GM21423 (cell line): ENCODE measurements around the gene VWA5B1.
"Not testable (repeated sequence)": the region's sequence is repeated elsewhere in the genome, so short reads cannot be mapped to it uniquely, and the experiment has no call there.

Experiments used
- ATAC-seq: cut with Tn5 transposase; IDR thresholded peaks from one replicate; pipeline ENCODE4 v1.9.1; 2021; ENCODE audit warnings: mild to moderate bottlenecking, moderate library complexity; ENCODE audit not compliant: unreplicated experiment

Gene VWA5B1, protein sequence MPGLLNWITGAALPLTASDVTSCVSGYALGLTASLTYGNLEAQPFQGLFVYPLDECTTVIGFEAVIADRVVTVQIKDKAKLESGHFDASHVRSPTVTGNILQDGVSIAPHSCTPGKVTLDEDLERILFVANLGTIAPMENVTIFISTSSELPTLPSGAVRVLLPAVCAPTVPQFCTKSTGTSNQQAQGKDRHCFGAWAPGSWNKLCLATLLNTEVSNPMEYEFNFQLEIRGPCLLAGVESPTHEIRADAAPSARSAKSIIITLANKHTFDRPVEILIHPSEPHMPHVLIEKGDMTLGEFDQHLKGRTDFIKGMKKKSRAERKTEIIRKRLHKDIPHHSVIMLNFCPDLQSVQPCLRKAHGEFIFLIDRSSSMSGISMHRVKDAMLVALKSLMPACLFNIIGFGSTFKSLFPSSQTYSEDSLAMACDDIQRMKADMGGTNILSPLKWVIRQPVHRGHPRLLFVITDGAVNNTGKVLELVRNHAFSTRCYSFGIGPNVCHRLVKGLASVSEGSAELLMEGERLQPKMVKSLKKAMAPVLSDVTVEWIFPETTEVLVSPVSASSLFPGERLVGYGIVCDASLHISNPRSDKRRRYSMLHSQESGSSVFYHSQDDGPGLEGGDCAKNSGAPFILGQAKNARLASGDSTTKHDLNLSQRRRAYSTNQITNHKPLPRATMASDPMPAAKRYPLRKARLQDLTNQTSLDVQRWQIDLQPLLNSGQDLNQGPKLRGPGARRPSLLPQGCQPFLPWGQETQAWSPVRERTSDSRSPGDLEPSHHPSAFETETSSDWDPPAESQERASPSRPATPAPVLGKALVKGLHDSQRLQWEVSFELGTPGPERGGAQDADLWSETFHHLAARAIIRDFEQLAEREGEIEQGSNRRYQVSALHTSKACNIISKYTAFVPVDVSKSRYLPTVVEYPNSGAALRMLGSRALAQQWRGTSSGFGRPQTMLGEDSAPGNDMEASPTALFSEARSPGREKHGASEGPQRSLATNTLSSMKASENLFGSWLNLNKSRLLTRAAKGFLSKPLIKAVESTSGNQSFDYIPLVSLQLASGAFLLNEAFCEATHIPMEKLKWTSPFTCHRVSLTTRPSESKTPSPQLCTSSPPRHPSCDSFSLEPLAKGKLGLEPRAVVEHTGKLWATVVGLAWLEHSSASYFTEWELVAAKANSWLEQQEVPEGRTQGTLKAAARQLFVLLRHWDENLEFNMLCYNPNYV

DNA sequence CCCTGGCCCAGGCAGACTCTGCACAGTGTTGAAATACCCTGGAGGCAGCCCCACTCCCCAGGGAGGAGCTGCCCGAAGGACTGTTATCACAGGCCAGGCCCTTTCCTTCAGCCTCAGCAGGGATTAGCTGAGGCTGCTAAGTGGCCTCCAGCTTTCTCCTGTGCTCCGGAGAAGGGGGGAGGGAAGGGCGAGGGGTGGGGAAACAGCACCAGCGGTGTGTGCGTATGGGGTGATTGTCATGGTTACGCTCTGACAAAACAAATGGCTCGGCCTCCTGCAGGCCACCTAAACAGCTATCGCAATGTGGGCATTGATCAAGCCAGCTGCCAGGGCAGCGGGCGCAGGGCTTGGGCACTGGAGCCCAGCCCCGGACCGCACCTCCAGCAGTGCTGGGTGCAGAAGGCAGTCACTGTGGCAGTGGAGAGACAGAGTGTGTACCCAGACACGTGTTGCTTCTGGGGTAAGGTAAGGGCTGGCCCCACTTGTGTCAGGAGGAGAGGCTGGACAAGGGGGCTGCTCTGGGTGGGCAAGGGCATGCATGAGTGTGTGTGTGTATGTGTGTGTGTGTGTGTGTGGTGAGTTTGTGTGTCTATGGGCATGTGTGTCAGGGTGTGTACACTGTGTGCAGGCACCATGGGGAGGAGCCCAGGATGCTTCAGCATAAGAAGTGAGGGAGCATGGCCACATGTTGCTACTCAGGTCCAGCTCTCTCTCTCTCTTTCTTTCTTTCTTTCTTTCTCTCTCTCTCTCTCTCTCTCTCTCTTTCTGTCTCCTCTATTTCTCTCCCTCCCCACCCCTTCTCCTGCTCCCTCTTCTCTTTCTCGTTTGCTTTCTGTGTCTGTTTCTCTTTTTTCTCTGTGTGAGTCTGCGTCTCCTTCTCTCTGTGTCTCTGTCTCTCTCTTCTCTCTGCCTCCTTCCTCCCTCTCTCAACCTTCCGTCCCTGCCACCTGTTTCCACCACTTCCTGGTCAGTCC lies at the start of gene VWA5B1:
VWA5B1 (plus strand) TSS at position 252 of the 974 bp plus-strand sequence. CDS start 19,727 bp downstream, outside the sequence.
- no peak for ATAC-seq

DNA sequence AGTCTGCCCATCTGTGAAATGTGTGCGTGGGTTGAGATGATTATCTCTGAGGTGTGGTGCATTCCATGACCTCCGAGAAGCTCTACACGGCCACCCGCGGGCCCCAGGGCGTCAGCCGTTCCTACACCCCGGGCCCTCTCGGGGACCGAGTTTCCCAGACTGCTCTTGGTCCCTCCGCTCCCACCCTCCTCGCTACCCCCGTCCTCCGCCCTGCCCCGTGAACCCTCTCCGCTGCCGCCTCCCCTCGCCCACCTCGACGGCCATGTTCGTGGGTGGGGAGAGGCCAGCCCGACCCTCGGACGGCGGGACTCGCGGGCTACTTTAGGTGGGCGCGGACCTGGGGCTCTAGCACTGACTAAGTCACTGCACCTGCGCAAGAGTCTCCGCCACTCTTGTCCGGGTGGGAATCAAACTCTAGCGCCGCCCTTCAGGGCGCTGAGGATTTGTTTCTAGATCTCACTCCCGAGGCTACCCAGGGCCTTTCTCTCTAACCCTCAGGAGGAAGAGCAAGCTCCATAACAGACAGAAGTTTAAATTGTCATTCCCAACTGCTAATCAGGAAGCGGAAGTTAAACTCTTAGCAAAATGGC lies 47.7 kb upstream of the VWA5B1 start:
- no peak for ATAC-seq

DNA sequence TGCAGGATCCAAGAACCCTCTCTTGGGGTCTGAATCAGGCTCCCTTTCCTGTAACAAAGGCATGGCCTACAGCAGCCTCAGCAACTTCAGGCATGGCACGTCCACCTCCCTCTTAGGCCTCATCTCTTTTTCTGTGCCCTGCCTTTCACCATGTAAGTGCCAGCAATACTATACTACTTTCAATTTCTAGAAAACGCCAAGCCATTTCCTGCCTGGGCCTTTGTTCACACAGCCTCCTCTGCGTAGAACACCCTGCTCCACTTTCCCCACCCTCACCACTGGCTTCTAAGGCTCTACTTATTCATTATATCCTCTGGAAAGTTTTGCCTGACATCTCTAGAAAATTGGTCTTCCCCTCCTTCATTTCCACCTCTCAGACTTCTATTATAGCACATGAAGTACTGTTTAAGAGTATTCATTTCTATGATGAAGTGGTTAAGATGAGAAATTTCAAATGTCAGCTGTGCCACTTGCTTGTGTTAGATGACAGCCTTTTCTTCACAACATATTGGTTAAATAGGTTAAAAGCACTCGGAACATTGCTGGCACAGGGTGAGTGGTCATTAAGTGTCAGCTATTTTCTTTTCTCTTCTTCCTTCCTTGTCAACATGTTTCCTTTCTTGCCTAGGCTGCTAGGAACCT lies 41.6 kb upstream of the VWA5B1 start:
- no peak for ATAC-seq

DNA sequence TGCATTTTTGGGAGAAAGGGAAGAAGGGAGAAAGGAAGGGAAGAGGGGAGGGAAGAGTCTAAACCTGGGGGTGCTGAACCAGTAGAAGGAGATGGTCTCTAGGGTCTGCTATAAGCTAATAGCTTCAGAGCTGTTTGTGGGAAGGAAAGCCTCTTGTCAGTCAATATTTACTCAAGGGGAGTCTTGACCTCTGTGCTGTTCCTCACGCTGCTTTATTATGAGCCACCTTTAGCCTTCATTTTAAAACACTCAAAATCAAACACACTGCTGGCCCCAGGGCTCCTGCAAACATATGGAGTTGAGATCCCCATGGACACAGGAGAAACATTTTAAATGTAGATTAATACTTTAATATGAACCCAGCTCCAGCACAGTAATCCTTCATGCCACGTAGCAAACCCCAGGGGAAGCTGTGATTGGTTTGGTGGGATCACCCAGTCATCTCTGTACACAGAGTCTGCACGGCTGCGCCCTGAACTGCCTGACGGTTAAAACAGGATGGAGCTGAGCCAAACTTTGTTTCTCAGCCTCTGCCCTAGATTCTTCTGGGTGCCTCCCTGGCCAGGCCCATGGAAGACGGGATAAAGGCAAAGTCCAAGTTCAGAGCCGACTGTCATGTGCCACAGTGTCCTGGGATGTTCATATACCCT lies 40.2 kb upstream of the VWA5B1 start:
- ATAC-seq = no peak

DNA sequence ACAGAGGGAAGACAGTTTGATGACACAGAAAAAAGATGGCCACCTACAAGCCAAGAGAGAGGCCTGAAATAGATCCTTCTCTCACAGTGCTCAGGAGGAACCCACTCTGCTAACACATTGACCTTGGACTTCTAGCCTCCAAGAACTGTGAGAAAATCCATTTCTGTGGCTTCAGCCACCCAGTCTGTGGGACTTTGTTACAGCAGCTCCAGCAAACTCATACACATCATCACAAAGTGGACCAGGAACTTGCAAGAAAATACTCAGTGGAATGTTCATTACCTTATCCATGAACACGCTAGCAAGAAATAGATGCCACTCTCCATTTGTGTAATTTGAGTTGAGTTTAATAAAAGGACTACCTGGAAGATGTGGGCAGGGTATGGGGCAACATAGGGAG lies 38.1 kb upstream of the VWA5B1 start:
- ATAC-seq = no peak

DNA sequence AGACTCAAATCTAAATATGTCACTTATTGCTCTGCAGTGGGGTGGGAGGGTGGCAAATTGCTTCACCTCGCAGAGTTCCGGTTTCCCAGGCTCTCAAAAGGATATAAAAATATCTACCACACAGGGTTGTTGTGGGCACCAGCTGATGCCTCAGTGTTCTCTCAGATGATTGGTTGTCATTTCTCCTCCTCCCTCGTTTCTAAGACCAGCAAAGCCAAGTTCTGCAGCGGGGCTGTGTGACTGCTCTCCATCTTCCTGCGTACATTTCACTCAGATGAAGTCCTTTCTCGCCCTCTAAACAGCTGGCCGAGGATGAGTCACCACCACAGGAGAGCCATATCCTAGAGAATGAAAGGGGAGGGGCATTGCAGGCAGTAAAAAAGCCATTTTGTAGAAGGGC lies 35.0 kb upstream of the VWA5B1 start:
- no peak for ATAC-seq

DNA sequence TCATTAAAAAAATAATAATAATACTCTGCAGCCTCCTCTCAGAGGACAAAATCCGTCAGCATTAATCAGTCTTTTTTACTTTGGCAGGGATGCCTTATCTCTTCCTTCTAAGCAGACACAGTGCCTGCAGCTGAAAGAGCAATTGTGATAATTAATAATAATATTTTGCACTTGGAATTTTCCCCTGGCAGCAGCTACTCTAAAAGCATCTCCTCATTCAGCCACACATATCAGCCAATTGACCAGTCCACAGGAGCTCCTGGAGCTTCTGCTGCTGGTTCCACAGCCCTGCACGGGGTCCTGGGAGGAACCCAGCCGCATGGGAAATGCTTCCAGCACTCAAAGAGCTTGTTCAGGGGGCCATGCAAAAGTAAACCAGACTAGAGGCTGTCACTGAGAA lies 31.0 kb upstream of the VWA5B1 start:
- ATAC-seq = no peak

DNA sequence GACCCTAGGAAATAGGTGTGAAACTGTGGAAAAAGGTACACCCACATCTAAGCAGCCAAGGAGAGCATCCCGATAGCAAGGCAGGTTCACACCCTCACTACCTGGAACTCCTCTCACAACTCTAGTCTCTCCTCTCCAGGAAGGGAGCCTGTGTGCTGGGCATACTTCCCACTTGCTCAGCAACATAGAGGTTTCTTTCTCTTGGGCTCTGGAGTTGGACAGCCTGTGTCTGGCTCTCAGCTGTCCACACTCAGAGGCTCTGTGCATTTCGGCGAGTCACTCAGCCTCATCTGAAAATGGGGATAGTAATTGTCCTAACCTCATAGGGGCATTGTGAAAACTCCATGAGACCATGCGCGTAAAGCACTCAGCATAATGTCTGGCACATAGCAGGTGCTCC lies 29.6 kb upstream of the VWA5B1 start:
- no peak for ATAC-seq

DNA sequence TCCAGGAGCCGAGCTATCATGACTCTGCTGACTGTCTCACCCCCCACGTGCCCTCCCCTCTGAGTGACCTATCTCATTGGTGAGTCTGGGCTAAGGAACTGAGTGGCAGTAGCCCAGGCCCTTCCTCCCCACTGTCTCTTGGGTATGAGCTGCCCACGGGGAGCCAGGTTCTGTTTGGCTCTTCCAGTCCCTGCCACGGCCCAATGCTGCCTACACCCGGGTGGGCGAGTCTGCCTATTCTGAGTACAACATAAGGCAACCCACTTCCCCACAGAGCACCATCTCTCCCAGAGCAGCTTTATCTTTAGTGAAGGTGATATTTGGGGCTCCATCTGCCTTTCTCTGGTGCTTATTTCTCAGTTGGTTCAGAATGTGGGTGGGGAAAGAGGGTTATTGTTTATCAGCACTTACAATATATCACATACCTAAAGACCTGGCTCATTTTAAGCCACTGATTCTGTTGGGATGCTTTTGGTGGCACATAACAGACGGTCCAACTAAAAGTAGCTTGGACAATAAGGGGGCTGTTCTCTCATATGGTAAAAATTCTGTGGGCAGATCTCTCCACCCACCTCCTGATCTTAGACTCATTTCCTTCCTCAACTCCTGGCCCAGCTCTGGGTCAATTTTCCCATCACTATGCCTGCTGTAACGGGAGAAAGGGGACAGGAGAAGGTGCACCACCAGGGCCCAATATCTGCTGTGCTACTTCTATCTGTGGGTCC lies 27.7 kb upstream of the VWA5B1 start:
- no peak for ATAC-seq

DNA sequence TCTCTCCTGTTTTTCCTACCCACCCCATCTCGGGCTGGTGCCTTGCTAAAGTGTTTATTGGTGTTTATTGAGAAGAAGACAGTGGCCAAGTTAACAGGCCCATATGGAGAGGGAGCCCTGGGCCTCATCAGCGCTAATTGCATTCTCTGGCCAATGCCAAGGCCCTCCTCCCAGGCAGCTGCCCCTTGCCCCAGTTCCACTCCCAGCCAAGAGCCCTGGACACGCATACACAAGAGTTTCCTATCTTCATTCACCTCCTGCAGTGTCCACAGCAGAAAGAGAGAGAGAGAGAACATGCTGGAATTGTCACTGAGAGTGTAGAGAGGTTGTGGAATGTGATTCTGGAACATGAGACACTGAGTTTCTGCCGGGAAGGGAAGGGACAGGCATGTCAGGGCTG lies 25.4 kb upstream of the VWA5B1 start:
- ATAC-seq = no peak

DNA sequence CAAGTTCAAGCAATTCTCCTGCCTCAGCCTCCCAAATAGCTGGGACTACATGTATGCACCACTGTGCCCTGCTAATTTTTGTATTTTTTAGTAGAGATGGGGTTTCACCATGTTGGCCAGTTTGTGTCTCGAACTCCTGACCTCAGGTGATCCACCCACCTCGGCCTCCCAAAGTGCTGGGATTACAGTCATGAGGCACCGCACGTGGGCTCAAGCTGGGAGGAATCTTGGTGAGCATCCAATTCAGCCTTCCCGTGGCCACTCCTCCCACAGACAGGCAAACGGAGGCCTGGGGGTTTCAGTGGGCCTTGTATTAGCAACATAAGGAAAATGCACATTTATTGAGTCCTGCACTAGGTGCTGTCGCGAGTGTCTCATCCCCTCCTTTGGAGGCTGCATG lies 24.5 kb upstream of the VWA5B1 start:
- ATAC-seq = no peak

DNA sequence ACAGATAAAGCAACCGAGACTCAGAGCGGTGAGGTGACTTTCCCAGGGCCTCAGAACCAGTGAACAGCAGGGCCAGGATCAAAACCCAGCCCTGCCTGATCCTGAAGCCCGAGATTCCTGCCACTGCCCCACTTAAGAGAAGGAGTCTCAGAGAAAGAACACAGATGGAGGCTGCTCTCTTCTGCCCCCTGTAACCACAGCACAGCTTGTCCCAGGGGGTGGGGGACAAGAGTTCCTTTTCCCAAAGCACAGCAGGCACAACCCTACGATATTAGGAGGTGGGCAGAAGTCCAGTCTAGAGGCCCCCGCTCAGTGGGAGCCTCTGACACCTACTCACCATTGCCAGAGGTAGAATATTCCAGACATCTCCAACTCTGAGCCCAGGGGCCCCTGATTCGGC lies 24.0 kb upstream of the VWA5B1 start:
- no peak for ATAC-seq

DNA sequence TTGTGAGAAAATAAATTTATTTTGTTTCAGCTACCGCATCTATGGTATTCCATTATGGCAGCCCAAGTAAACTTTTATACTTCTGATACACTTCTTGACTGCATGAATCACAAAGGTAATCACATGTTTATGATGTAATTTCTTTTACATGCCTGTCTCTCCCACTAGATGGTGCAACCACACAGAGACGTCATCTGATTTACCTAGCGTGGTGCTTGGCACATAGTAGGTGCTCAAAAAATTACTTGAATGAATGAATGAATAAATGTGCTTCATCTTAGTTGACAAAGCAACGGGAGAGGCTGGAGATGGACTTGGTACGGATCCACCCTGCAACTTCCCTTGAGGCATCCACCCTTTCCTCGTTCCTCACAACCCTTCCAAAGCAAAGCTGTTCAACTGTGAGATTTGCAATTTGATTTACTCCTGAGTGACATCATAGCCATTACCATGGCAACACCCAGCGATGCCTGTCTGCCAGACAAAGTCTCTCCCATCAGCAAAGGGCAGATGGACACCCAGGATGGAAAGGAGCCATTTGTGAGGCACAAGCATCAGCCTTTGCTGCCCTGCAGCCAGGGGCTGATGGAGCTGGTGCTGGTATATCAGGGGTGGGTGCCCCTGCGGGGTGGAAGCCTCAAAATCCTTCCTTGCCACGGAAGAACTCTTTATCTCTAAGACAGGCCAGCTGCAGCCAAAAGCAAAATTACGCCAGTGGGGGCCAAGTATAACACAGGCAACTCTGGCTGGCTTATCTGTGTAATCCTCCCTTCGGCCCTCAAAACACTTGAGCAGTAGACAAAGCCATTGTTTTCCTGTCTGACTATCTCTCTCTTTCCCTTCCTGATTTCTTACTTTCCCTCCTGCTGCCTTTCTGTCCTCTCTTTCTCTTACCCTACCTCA lies 18.9 kb upstream of the VWA5B1 start:
- ATAC-seq = no peak

DNA sequence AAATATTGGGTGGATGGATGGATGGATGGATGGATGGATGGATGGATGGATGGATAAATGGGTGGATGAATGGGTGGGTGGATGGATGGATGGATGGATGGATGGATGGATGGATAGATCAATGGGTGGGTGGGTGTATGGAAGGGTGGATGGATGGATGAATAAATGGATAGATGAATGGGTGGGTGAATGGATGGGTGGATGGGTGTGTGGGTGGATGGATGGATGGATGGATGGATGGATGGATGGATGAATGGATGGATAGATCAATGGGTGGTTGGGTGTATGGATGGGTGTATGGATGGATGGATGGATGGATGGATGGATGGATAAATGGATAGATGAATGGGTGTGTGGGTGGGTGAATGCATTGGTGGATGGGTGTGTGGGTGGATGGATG lies 17.0 kb upstream of the VWA5B1 start:
- not testable (repeated sequence) for ATAC-seq

DNA sequence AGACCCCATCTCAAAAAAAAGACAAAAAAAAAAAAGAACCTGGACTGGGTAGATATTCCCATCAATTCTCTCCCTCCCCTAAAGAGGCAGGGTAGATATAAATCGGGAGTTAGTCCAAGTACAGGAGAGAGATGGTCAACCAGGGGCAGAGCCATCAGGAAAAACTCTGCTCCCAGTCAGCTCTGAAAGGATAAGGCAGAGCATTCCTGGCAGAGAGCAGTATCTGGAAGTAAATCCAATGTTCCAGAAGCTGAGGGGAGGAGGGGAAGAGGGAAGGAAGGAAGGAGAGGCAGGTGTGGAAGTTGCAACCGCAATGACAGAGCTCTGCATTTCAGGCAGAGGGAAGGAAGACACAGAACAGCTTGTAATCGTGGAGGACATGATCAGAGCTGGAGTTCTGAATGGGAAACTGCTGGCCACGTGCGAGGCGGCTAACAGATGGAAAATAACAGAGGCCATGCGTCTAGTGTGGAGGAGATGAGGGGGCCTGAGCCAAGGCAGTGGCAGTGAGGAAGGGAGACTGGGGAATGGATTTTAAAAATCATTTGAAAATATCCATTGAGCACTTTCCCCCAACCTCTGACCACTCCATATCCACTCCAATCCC lies 15.3 kb upstream of the VWA5B1 start:
- ATAC-seq = no peak

DNA sequence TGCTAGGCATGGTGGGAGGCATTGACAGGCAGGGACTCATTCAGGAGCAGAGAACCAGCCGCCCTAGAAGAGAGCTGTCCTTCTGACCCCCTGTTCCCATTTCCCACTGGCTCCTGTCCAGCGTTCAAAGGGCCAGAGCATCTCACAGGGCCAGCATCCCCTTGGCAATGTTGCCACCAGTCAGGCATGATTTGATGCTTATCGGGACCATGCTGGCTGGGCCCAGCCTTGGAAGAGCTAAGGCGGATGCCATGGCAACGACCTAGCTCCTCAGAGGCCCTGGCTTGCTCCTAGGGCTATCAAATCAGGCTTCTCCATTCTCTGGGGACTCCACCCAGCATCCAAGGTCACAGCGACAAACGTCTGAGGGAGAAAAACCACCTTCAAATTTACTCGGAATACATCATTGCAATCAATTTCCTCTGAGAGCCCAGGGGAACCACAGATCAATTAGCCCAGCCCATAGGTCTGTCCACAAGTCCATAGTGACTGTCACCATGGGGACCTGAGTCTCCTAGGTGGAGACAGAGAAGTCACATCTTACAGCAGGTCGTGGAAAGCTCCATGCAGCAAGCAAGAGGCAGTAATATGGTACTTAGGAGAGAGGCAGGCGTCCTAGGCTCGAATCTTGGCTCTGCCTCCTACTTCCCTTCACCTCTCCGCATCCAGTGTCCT lies 14.1 kb upstream of the VWA5B1 start:
- no peak for ATAC-seq
